Bronchial epithelial cell (primary cell): ENCODE data around the gene RITA1. TPM values are rescaled to one million over a fixed set of nuclear protein-coding genes. Genes with fewer than 3 reads are reported as not detected.

ENCODE experiments used
- DNase-seq: peaks from one replicate; pipeline ENCODE4 v3.0.0-alpha.2; 2010; ENCODE audit warnings: low read depth
- FAIRE-seq: peaks from 2 replicates; lab custom pipeline; 2011; peaks lifted over from hg19 to GRCh38; lab: Jason Lieb, UNC
- H3K27me3 ChIP-seq: 2 replicates; pipeline ENCODE4 v1.5.1; 2011; ENCODE audit warnings: low read length; ENCODE audit not compliant: control insufficient read depth, insufficient read depth
- H3K36me3 ChIP-seq: 2 replicates; pipeline ENCODE4 v1.5.1; 2011; ENCODE audit warnings: low read length; ENCODE audit not compliant: control insufficient read depth, insufficient read depth
- H3K4me3 ChIP-seq: 2 replicates; pipeline ENCODE4 v1.5.1; 2011; ENCODE audit warnings: mild to moderate bottlenecking, low read depth, low read length, control low read depth
- total RNA-seq: library from RNA; depleted of rRNA; stranded (reverse); fragments of >200 nt; gene quantifications from 2 replicates; pipeline ENCODE4 v1.2.1, GENCODE V29; 2014
- TF ChIP-seq, protein P1 (sequence below): IDR thresholded peaks from 2 replicates; pipeline ENCODE4 v1.5.1; 2011; ENCODE audit warnings: mild to moderate bottlenecking, moderate library complexity, low read length, control low read depth, inconsistent platforms; ENCODE audit not compliant: insufficient read depth, severe bottlenecking

Gene RITA1
- total RNA-seq, 1 donor from 2014 or later = 17.6 TPM

GRCh38 chr12:113231235-113232088 lies 45.9 kb downstream of the RITA1 start:
- peaks cover 32% of the 10 kb centered on the region for H3K36me3 ChIP-seq
- H3K27me3 ChIP-seq = no peaks in the 10 kb centered on the region
- no peak for FAIRE-seq
- DNase-seq = peak; percentile 78
- no peak overlapping the region for H3K4me3 ChIP-seq
- TF ChIP-seq, protein P1, sequence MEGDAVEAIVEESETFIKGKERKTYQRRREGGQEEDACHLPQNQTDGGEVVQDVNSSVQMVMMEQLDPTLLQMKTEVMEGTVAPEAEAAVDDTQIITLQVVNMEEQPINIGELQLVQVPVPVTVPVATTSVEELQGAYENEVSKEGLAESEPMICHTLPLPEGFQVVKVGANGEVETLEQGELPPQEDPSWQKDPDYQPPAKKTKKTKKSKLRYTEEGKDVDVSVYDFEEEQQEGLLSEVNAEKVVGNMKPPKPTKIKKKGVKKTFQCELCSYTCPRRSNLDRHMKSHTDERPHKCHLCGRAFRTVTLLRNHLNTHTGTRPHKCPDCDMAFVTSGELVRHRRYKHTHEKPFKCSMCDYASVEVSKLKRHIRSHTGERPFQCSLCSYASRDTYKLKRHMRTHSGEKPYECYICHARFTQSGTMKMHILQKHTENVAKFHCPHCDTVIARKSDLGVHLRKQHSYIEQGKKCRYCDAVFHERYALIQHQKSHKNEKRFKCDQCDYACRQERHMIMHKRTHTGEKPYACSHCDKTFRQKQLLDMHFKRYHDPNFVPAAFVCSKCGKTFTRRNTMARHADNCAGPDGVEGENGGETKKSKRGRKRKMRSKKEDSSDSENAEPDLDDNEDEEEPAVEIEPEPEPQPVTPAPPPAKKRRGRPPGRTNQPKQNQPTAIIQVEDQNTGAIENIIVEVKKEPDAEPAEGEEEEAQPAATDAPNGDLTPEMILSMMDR = no peak

DNA sequence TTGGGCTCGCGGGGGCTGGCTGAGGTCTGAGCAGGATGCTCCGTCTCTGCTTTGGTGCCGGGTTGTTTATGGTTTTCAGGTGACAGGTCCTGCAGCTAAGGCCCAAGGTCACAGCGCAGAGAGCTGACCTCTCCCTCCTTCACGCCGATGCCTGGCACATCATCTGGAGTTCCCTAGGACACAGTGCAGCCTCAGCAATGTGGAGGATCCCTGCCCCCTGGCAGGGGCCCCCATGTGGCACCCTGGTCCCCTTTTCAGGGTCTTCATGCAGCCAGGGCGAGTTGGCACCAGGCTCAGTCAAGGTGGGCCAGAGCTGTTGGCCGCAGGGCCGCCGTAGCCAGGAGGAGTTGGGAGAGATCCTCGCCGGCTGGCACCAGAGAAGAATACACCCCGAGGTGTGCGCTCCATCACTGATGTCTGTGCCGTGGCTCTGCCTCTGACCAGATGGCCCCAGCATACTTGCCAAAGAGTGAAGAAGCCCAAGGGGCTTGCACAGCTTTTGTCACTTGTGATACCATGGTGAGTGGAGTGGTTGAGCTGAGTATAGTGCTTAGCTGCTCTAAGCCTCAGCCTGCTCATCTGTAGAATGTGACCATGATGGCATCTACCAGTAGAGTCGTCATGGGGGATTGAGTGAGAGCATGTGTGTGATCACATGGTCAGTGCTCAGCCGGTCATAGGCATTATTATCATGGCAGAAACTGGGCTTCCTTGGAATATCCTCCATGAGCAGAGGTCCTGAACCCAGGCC lies 46.7 kb downstream of the RITA1 start:
- TF ChIP-seq, protein P1 = no peak
- H3K36me3 ChIP-seq = peaks cover 26% of the 10 kb centered on the region
- no peak overlapping the region for H3K4me3 ChIP-seq
- H3K27me3 ChIP-seq = no peaks in the 10 kb centered on the region
- no peak for DNase-seq
- no peak for FAIRE-seq

DNA sequence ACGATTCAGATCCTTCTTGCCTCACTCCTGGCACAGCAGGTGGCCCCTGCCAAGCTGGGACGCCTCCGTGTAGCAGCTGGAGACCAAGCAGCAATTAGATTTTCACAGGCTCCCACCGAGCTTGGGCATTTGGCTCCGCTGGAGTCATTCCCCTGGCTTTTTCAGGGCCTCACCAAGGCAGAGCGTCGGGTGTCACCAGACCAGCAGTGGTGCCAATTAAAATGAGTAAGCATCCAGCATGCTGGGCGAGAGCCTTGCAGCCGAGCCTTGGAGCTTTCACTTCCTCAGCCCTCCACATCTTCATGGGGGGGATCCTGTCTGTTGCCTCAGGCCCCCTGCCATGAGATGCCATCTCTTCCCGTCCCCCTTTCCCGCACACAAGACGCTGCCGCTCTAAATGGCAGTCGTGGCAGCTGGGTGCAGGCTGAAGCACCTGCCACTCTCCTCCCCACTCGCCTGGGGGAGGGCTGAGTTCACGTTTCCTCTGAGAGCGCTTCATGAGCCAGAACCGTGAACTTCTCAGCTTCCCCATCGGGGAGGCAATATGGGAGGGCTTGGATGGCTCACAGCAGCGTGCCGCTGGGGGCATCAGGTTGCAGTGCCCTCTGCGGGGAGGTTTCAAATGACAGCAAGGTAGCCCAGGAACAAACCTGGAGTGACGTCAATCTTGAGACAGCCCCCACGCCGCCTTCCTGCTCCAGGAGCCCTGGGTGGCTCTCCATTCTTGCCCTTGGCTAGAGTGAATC lies 47.5 kb downstream of the RITA1 start:
- peaks cover 20% of the 10 kb centered on the region for H3K36me3 ChIP-seq
- H3K4me3 ChIP-seq = no peak overlapping the region
- FAIRE-seq (no peak), DNase-seq (no peak)
- TF ChIP-seq, protein P1 = no peak
- no peaks in the 10 kb centered on the region for H3K27me3 ChIP-seq

DNA sequence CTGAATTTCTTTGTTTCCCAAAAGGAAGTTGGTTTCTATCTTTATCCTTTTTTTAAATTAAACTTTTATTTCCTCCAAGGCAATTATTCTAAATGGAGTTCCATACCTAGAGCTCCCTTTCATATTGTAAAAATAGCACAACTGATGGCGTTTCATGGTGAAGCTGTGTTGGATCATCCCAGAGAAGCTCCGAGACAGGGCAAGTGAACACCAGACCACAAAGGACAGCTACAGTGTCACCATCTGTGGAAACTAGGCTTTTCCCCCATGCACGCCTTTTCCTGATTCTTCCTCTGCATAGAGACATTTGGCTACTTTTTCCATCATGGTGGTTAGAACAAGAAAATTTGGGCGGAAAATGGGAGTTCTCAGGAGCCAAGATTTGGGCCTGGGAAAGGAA lies 48.4 kb downstream of the RITA1 start:
- no peak for FAIRE-seq
- Histone ChIP-seq H3K27me3 (no peaks in the 10 kb centered on the region), H3K36me3 (peaks cover 17% of the 10 kb centered on the region), H3K4me3 (no peak overlapping the region)
- TF ChIP-seq, protein P1 = no peak
- no peak for DNase-seq

DNA sequence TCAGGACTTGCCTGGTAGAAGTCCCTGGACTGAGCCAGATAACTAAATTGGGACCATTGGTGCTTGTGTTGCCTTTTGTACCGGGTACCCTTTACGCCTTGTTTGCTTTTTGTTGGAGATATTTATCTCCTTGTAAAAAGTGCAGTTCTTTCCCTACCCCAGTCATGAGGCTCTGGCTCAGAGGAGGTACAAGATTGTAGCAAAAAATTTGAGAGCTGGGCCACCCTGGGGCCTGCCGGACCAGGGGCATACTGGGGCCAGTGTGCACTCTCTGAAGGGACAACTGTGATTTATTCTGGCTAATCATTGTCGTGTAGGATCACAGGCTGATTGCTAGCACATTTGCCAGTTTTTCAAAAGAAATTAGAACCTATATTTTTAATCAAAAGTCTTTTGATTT lies 49.0 kb downstream of the RITA1 start:
- DNase-seq = no peak
- no peak overlapping the region for H3K4me3 ChIP-seq
- TF ChIP-seq, protein P1 = no peak
- FAIRE-seq = no peak
- peaks cover 17% of the 10 kb centered on the region for H3K36me3 ChIP-seq
- no peaks in the 10 kb centered on the region for H3K27me3 ChIP-seq
